K562 (cell line): Measurements from ENCODE around the gene CCSAP. TPM values are rescaled to one million over a fixed set of nuclear protein-coding genes. Genes with fewer than 3 reads are reported as not detected.

Experiments used
- ATAC-seq: fragments of 200-7000 bp; cut with Tn5 transposase; 3 replicates; pipeline ENCODE4 v1.9.1; 2020; ENCODE audit warnings: moderate library complexity
- BruUV-seq: library from RNA; stranded (reverse); fragments of 400-500 nt; replicated peaks from 2 replicates; lab custom pipeline; 2021; lab: Mats Ljungman, UMichigan
- CTCF ChIA-PET: fragments of 300-600 bp; formaldehyde crosslinking; extraction: SDS; loops from one replicate; lab custom pipeline; 2021; ENCODE audit warnings: low intra/inter-chr PET ratio; lab: Yijun Ruan, JAX
- POLR2A ChIA-PET: fragments of 300-600, 350-650 bp; sonication (Branson Sonifier 250); formaldehyde crosslinking; extraction: SDS; loops from one replicate; lab custom pipeline; 2021; ENCODE audit warnings: antibody characterized with exemption, inconsistent platforms; lab: Yijun Ruan, JAX
- DNase-seq, 4 experiments: peaks; one replicate each; pipeline versions ENCODE4 v3.0.0 to v3.0.0-alpha.2; 2011 to 2018; ENCODE audit warnings: low spot score in 3 of 4, mixed read lengths in 3 of 4; ENCODE audit errors: extremely low read depth in 1 of 4
- FAIRE-seq: peaks from 2 replicates; lab custom pipeline; 2011; peaks lifted over from hg19 to GRCh38; lab: Jason Lieb, UNC
- H2AFZ ChIP-seq: 2 replicates; pipeline ENCODE4 v1.6.0; 2011; ENCODE audit warnings: low read depth, low read length, control low read depth, inconsistent platforms
- H3K27ac ChIP-seq: fragments of 200-600 bp; 3 replicates; pipeline ENCODE4 v1.8.0; 2011; ENCODE audit warnings: low read depth, mild to moderate bottlenecking, control low read depth, inconsistent platforms, low read length, moderate library complexity, mixed read lengths; ENCODE audit errors: extremely low read depth
- H3K27me3 ChIP-seq, 2 experiments: fragments of 300-600 bp in 1 of 2; 2 replicates in 1 of 2; 3 replicates in 1 of 2; pipeline versions ENCODE4 v1.6.0 to v1.8.0; 2011; ENCODE audit warnings: inconsistent platforms in 2 of 2, low read length in 2 of 2, mild to moderate bottlenecking in 1 of 2, mixed read lengths in 1 of 2, moderate library complexity in 1 of 2; ENCODE audit not compliant: control insufficient read depth in 2 of 2, insufficient read depth in 2 of 2
- H3K36me3 ChIP-seq: fragments of 300-600 bp; 3 replicates; pipeline ENCODE4 v1.8.0; 2011; ENCODE audit warnings: mild to moderate bottlenecking, low read length, inconsistent platforms; ENCODE audit not compliant: control insufficient read depth, insufficient read depth
- H3K4me1 ChIP-seq, 2 experiments: fragments of 200-600 bp in 1 of 2; replicated peaks in 1 of 2; 2 replicates in 1 of 2; 3 replicates in 1 of 2; pipeline versions ENCODE4 v1.5.1 to v1.8.0; 2011; ENCODE audit warnings: inconsistent platforms in 2 of 2, low read length in 2 of 2, mild to moderate bottlenecking in 1 of 2, mixed read lengths in 1 of 2, moderate library complexity in 1 of 2; ENCODE audit not compliant: control insufficient read depth in 2 of 2, insufficient read depth in 2 of 2
- H3K4me2 ChIP-seq: 2 replicates; pipeline ENCODE4 v1.6.1; 2011; ENCODE audit warnings: low read length, control low read depth, inconsistent platforms, mixed read lengths; ENCODE audit not compliant: insufficient read depth
- H3K4me3 ChIP-seq: fragments of 200-600 bp; sonication (generic), shearing (Covaris generic); 2 replicates; pipeline ENCODE4 v1.5.1; 2016; ENCODE audit warnings: control low read depth, inconsistent platforms
- H3K79me2 ChIP-seq: fragments of 200-600 bp; 3 replicates; pipeline ENCODE4 v1.8.0; 2011; ENCODE audit warnings: low read length, inconsistent platforms; ENCODE audit not compliant: control insufficient read depth, insufficient read depth
- H3K9ac ChIP-seq, 2 experiments: 2 replicates each; pipeline versions ENCODE4 v1.6.0 to v1.6.1; 2011; ENCODE audit warnings: low read depth in 2 of 2, low read length in 2 of 2, control low read depth in 1 of 2, inconsistent platforms in 1 of 2, mild to moderate bottlenecking in 1 of 2, mixed read lengths in 1 of 2; ENCODE audit not compliant: insufficient read depth in 1 of 2
- H3K9me1 ChIP-seq: one replicate; pipeline ENCODE4 v1.6.0; 2011; ENCODE audit warnings: inconsistent platforms, mild to moderate bottlenecking, low read length, moderate library complexity; ENCODE audit not compliant: control insufficient read depth, insufficient read depth
- H3K9me3 ChIP-seq: replicated peaks from 2 replicates; pipeline ENCODE4 v1.5.1; 2011; ENCODE audit warnings: low read depth, low read length, inconsistent platforms; ENCODE audit not compliant: control insufficient read depth, insufficient read depth
- H4K20me1 ChIP-seq: replicated peaks from 2 replicates; pipeline ENCODE4 v1.6.1; 2011; ENCODE audit warnings: low read length, inconsistent platforms, mixed read lengths; ENCODE audit not compliant: control insufficient read depth, insufficient read depth
- BRF1 ChIP-seq: IDR thresholded peaks from 3 replicates; pipeline ENCODE4 v1.6.1; 2011; ENCODE audit warnings: borderline replicate concordance, mild to moderate bottlenecking; ENCODE audit not compliant: insufficient read length; ENCODE audit errors: extremely low read depth
- CREB5 ChIP-seq: fragments of 250-450 bp; sonication (Bioruptor Pico); IDR thresholded peaks from 2 replicates; pipeline ENCODE4 v1.5.0; 2020; ENCODE audit warnings: mild to moderate bottlenecking
- IRF9 ChIP-seq: fragments of 450-650 bp; IDR thresholded peaks from 2 replicates; pipeline ENCODE4 v1.6.1; 2016; ENCODE audit warnings: missing biosample characterization, missing genetic modification characterization
- RAD21 ChIP-seq, 2 experiments: fragments of 250-450 bp in 1 of 2; fragments of 450-650 bp in 1 of 2; sonication (Bioruptor Pico) in 1 of 2; formaldehyde crosslinking in 1 of 2; IDR thresholded peaks in 1 of 2; conservative IDR thresholded peaks in 1 of 2; 2 replicates each; pipeline versions ENCODE4 v1.4.0 to v1.8.0; 2020 to 2022; ENCODE audit warnings: mild to moderate bottlenecking in 2 of 2, moderate library complexity in 1 of 2
- TEAD4 ChIP-seq, 2 experiments: sonication (generic) in 1 of 2; formaldehyde crosslinking in 1 of 2; IDR thresholded peaks; 2 replicates each; pipeline versions ENCODE4 v1.6.1 to v1.8.0; 2012 to 2022; ENCODE audit warnings: borderline replicate concordance in 1 of 2, inconsistent platforms in 1 of 2, low read length in 1 of 2, mild to moderate bottlenecking in 1 of 2, missing genetic modification reagents in 1 of 2
- VEZF1 ChIP-seq: fragments of 200-800 bp; sonication (Bioruptor generic); IDR thresholded peaks from 2 replicates; pipeline ENCODE4 v1.6.1; 2017; ENCODE audit warnings: missing genetic modification characterization, missing compliant biosample characterization
- ZBTB17 ChIP-seq: fragments of 450-650 bp; formaldehyde crosslinking; IDR thresholded peaks from 2 replicates; pipeline ENCODE4 v1.4.0; 2020; ENCODE audit warnings: mild to moderate bottlenecking
- ZNF143 ChIP-seq: sonication (generic); formaldehyde crosslinking; IDR thresholded peaks from 2 replicates; pipeline ENCODE4 v1.9.0; 2022; ENCODE audit warnings: mild to moderate bottlenecking, missing genetic modification reagents
- WGBS: fragments of 100-300 bp; shearing (Covaris generic); methylation state at CpG from one replicate; pipeline ENCODE4 v1.1.6; 2016; ENCODE audit warnings: low coverage, mixed read lengths; ENCODE audit not compliant: insufficient coverage; ENCODE audit errors: missing lambda C conversion rate; 5-methylcytosine and 5-hydroxymethylcytosine counted together
- in situ Hi-C: fragments of 300-500 bp; cut with MboI; formaldehyde crosslinking; loops from 4 replicates; pipeline ENCODE4 v1.15.0; 2018; ENCODE audit warnings: inconsistent platforms, mixed read lengths
- intact Hi-C: fragments of 100-400 bp; cut with micrococcal nuclease; formaldehyde crosslinking; loops from 2 replicates; pipeline ENCODE4 v1.14.2; 2022
- polyA plus RNA-seq, 8 experiments: library from polyadenylated mRNA; depleted of rRNA in 4 of 8; stranded (reverse) in 5 of 8; unstranded in 3 of 8; fragments of >200 nt; fragmentation: Nextera tagmentation in 2 of 8; fragmentation: Illumina TruSeq in 1 of 8; extraction: Ambion mirVana in 2 of 8; extraction: Trizol in 1 of 8; gene quantifications; 2 replicates each; pipeline versions ENCODE4 v1.2.1 to v1.2.3, GENCODE V29; 2011 to 2014; ENCODE audit warnings: inconsistent platforms in 1 of 8, missing spikeins in 1 of 8
- total RNA-seq, 7 experiments: library from RNA; depleted of rRNA in 6 of 7; stranded (reverse); fragments of >200 nt in 6 of 7; fragmentation: Illumina TruSeq in 2 of 7; extraction: Trizol in 2 of 7; gene quantifications; 2 replicates each; pipeline versions ENCODE4 v1.2.1 to v1.2.3, GENCODE V29; 2011 to 2021; ENCODE audit warnings: low replicate concordance in 1 of 7

CCSAP gene
- total and polyA plus RNA-seq, 9 of the 15 experiments (the other 6 are each of a cell fraction or from before 2014, with no cell fraction given) = 3.6 to 15.9 (median 9.5) TPM

- ATAC-seq (no peak), DNase-seq (no peak)
- WGBS = 17% methylated on average over 3 of the region's 3 CpGs
- peaks cover 7% of the 10 kb centered on the region for H4K20me1 ChIP-seq
- no peak overlapping the region for H3K4me3 ChIP-seq
- peaks cover 7 to 40% of the 10 kb centered on the region in 2 experiments for H3K4me1 ChIP-seq
- H3K9me1 ChIP-seq = no peaks in the 10 kb centered on the region
- no peaks in the 10 kb centered on the region for H3K27me3 ChIP-seq
- H3K27ac ChIP-seq = peak overlapping the region; percentile 38; the same call in 1 of the 3 replicates
- BruUV-seq = no TSS peak
- no peak overlapping the region for H2AFZ ChIP-seq
- peaks cover 4% of the 10 kb centered on the region; the same call in 2 of the 3 replicates for H3K36me3 ChIP-seq
- no peaks in the 10 kb centered on the region for H3K9me3 ChIP-seq
- intact Hi-C loops = no loop called here
- CTCF ChIA-PET = no interaction called here
- TF ChIP-seq BRF1 (no peak), VEZF1 (CRISPR knock-in tag) (no peak), ZBTB17 (0 out of 2 replicates have a peak, but pooled peaks have one; percentile 12), RAD21 (CRISPR knock-in tag; conservative IDR thresholded peaks at IDR 0.05 in 1 of 2, IDR thresholded peaks at IDR 0.05 in 1 of 2) (no peak), ZNF143 (CRISPR knock-in tag) (no peak), CREB5 (no peak), TEAD4 (IDR thresholded peaks at IDR 0.05; ENCODE audit: low read length) (no peak), TEAD4 (CRISPR knock-in tag; IDR thresholded peaks at IDR 0.05; ENCODE audit: borderline replicate concordance) (no peak), IRF9 (no peak)
- TF ChIP-seq, all 486 proteins: peak for 1
- peak overlapping the region in 1 of 2 experiments; percentile 24; a peak in 1 of 4 replicates for H3K9ac ChIP-seq
- H3K4me2 ChIP-seq = peak overlapping the region; percentile 4; the same call in 1 of the 2 replicates
- POLR2A ChIA-PET = interaction anchor here (1.0 to 1.1 kb wide), 2 partner anchors 10 to 227 kb away, joined by 3 to 6 read pairs; no protein-coding TSS in a partner anchor
- peaks cover 91% of the 10 kb centered on the region for H3K79me2 ChIP-seq
- in situ Hi-C loops = no loop called here
- FAIRE-seq = no peak
These were observed 61.9 kb downstream of the CCSAP start for GRCh38 chr1:229280921-229281320.
